Peyer's patch (tissue), 4 donors: ENCODE results near the gene AK4.

Source experiments
- CTCF ChIP-seq, 6 experiments: fragments of 450-650 bp in 4 of 6; fragments of 200-600 bp in 2 of 6; sonication (generic) in 1 of 6; IDR thresholded peaks; one replicate each; pipeline ENCODE4 v1.5.1; 2017 to 2019; ENCODE audit warnings: antibody characterized with exemption in 6 of 6, mild to moderate bottlenecking in 3 of 6, moderate library complexity in 1 of 6
- POLR2A ChIP-seq, 2 donors: fragments of 450-650 bp; IDR thresholded peaks; one replicate each; pipeline ENCODE4 v1.5.1; 2017; ENCODE audit warnings: antibody characterized with exemption in 2 of 2, mild to moderate bottlenecking in 2 of 2, moderate library complexity in 2 of 2

DNA sequence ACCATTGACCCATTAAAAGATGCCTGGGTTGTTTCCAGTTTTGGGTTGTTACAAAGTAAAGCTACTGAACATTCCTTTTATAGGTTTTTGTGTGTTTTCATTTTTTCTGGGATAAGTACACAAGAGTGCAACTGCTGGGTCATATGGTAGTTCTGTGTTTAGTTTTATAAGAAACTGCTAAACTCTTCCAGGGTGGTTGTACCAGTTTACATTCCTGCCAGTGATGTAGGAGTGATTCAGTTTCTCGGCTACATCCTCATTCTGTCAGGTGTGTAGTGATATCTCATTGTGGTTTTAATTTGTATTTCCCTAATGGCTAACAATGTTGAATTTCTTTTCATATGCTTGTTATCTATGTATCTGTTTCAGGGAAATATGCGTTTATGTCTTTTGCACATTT, 102.8 kb downstream of the AK4 start:
- no peak for TF ChIP-seq POLR2A (IDR thresholded peaks at IDR 0.05)
- no peak for TF ChIP-seq CTCF (IDR thresholded peaks at IDR 0.05)
